A673 (cell line): Measurements from ENCODE around the gene NVL.

Source experiments
- CTCF ChIP-seq: fragments of 300-800, 200-600 bp; sonication (generic); conservative IDR thresholded peaks from 2 replicates; pipeline ENCODE4 v1.5.1; 2017; ENCODE audit warnings: low read depth, mild to moderate bottlenecking, antibody characterized with exemption, low read length, moderate library complexity, mixed read lengths
- EZH2 ChIP-seq: fragments of 200-600 bp; sonication (generic); IDR thresholded peaks from 2 replicates; pipeline ENCODE4 v1.6.1; 2017; ENCODE audit warnings: borderline replicate concordance, low read depth, mild to moderate bottlenecking, mixed read lengths, antibody characterized with exemption, low read length; ENCODE audit not compliant: poor library complexity, severe bottlenecking

- TF ChIP-seq CTCF (no peak), EZH2 (no peak)
Observed at GRCh38 chr1:224267925-224268324, 62.0 kb downstream of the NVL start.
